Prostate gland (tissue), 2 donors: Measurements from ENCODE around the gene MACIR.

Experiments
- POLR2A ChIP-seq: fragments of 450-650 bp; IDR thresholded peaks from one replicate; pipeline ENCODE4 v1.6.1; 2016; ENCODE audit warnings: antibody characterized with exemption, mild to moderate bottlenecking
- TF ChIP-seq, protein P1 (sequence below), 4 experiments: fragments of 200-600 bp in 2 of 4; fragments of 450-650 bp in 2 of 4; sonication (generic) in 2 of 4; IDR thresholded peaks; 1 replicate in 3 of 4; 2 replicates in 1 of 4; pipeline ENCODE4 v1.5.1; 2016 to 2019; ENCODE audit warnings: antibody characterized with exemption in 4 of 4, mild to moderate bottlenecking in 2 of 4, moderate library complexity in 2 of 4

DNA sequence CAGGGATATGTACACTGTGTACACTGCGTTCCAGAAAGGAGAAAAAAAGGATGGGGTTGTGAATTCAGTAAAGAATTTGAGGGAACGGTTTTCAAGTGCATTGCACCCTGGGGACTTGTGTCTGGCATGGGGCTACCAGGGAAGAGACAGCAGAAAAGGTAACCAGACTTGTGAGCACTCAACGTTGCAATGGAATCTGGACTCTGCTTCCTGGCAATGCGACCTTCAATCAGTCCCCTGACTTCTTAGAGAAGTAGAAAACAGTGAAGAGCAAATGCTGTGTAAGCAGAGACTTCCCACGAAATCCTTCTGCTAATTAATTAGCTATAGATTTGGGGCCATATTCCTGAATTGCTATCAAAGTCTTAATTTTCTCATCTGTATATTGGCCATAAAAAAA is 36.3 kb downstream of the MACIR start:
- TF ChIP-seq, protein P1, sequence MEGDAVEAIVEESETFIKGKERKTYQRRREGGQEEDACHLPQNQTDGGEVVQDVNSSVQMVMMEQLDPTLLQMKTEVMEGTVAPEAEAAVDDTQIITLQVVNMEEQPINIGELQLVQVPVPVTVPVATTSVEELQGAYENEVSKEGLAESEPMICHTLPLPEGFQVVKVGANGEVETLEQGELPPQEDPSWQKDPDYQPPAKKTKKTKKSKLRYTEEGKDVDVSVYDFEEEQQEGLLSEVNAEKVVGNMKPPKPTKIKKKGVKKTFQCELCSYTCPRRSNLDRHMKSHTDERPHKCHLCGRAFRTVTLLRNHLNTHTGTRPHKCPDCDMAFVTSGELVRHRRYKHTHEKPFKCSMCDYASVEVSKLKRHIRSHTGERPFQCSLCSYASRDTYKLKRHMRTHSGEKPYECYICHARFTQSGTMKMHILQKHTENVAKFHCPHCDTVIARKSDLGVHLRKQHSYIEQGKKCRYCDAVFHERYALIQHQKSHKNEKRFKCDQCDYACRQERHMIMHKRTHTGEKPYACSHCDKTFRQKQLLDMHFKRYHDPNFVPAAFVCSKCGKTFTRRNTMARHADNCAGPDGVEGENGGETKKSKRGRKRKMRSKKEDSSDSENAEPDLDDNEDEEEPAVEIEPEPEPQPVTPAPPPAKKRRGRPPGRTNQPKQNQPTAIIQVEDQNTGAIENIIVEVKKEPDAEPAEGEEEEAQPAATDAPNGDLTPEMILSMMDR (IDR thresholded peaks at IDR 0.05), result no peak
- TF ChIP-seq POLR2A, result no peak
